B cell (primary cell): ENCODE data around the gene PDK3.

Source experiments
- CTCF ChIP-seq: fragments of 200-600 bp; IDR thresholded peaks from one replicate; pipeline ENCODE4 v1.8.0; 2022; ENCODE audit warnings: antibody characterized with exemption, mild to moderate bottlenecking
- EZH2 ChIP-seq: IDR thresholded peaks from 2 replicates; pipeline ENCODE4 v1.6.1; 2012; ENCODE audit warnings: borderline replicate concordance, low read depth, mild to moderate bottlenecking, moderate library complexity, low read length; ENCODE audit not compliant: insufficient read depth, poor library complexity, severe bottlenecking

GRCh38 chrX:24463077-24463476 is 2.0 kb upstream of the PDK3 start:
- no peak for TF ChIP-seq CTCF
- no peak for TF ChIP-seq EZH2
